ENCODE results near the gene MAGI3.
"Not testable (repeated sequence)": the region's sequence is repeated elsewhere in the genome, so short reads cannot be mapped to it uniquely, and the experiment has no call there.

Gene MAGI3

GRCh38 chr1:113714606-113715269, 324.4 kb downstream of the MAGI3 start:
- no peak for DNase-seq

GRCh38 chr1:113717506-113717905, 327.2 kb downstream of the MAGI3 start:
- DNase-seq, result not testable (repeated sequence)

DNA sequence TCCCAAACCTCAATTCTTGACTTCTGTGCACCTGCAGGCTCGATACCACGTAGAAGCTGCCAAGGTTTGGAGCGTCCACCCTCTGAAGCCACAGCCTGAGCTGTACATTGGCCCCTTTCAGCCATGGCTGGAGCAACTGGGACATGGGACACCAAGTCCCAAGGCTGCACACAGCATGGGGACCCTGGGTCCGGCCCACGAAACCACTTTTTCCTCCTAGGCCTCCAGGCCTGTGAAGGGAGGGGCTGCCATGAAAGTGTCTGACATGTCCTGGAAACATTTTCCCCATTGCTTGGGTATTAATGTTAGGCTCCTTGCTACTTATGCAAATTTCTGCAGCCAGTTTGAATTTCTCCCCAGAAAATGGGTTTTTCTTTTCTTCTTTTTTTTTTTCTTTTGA, 328.3 kb downstream of the MAGI3 start:
- DNase-seq, result not testable (repeated sequence)

DNA sequence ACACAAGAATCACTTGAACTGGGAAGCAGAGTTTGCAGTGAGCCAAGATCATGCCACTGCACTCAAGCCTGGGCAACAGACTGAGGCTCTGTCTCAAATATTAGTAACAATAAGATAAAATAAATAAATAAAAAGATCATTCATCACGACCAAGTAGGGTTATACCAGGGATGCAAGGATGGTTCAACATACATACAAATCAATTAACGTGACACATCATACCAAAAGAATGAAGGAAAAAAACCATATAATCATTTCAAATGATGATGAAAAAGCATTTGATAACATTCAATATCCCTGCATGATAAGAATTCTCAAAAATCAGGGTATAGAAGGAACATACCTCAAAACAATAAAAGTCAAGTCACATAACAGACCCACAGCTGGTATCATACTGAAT, 330.7 kb downstream of the MAGI3 start:
- no peak for DNase-seq

DNA sequence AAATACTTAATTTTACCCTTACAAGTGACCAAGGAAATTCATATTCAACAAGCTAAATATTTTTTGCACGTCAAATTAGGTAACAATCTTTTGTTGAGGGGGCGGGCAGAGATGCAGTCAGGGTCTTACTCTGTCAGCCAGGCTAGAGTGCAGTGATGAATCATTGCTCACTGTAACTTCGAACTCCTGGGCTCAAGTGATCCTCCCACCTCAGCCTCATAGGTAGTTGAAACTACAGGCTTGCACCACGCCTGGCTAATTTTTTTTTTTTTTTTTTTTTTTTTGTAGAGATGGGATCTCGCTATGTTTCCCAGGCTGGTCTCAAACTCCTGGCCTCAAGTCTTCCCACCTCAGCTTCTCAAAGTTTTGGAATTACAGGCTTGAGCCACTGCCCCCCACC, 342.5 kb downstream of the MAGI3 start:
- no peak for DNase-seq

GRCh38 chr1:113734357-113735055, 344.2 kb downstream of the MAGI3 start:
- no peak for DNase-seq
